Nephron progenitor cell (in vitro differentiated cells): Measurements from ENCODE around the gene C17orf50.

Source experiments
- DNase-seq: peaks from one replicate; pipeline ENCODE4 v3.0.0; 2021
- H3K27ac Mint-ChIP-seq: 2 replicates; pipeline ENCODE4 v1.8.0; 2021; ENCODE audit warnings: mild to moderate bottlenecking, moderate library complexity, mixed read lengths
- H3K27me3 Mint-ChIP-seq: 2 replicates; pipeline ENCODE4 v1.8.0; 2021; ENCODE audit warnings: mild to moderate bottlenecking, low read depth, mixed read lengths; ENCODE audit not compliant: poor library complexity
- H3K36me3 Mint-ChIP-seq: 2 replicates; pipeline ENCODE4 v1.8.0; 2021; ENCODE audit warnings: low read depth, mixed read lengths
- H3K4me1 Mint-ChIP-seq: 2 replicates; pipeline ENCODE4 v1.8.0; 2021; ENCODE audit warnings: mixed read lengths
- H3K4me3 Mint-ChIP-seq: 2 replicates; pipeline ENCODE4 v1.8.0; 2021; ENCODE audit warnings: mild to moderate bottlenecking, moderate library complexity, mixed read lengths
- H3K9me3 Mint-ChIP-seq: 2 replicates; pipeline ENCODE4 v1.8.0; 2021; ENCODE audit warnings: mild to moderate bottlenecking, moderate library complexity, mixed read lengths
- CTCF ChIP-seq: fragments of 200-600 bp; sonication (generic); IDR thresholded peaks from 2 replicates; pipeline ENCODE4 v1.5.0; 2021; ENCODE audit warnings: antibody characterized with exemption

C17orf50 gene

GRCh38 chr17:35786941-35787432 lies 26.3 kb downstream of the C17orf50 start:
- no peak for DNase-seq
- peaks cover 70% of the 10 kb centered on the region for H3K27me3 Mint-ChIP-seq
- no peak overlapping the region for H3K4me3 Mint-ChIP-seq
- peak overlapping the region; percentile 33 for H3K27ac Mint-ChIP-seq
- H3K36me3 Mint-ChIP-seq, result no peaks in the 10 kb centered on the region
- H3K4me1 Mint-ChIP-seq, result peaks cover 25% of the 10 kb centered on the region
- no peaks in the 10 kb centered on the region for H3K9me3 Mint-ChIP-seq
- TF ChIP-seq CTCF, result no peak

- H3K27me3 Mint-ChIP-seq, result peaks cover 74% of the 10 kb centered on the region
- H3K36me3 Mint-ChIP-seq, result no peaks in the 10 kb centered on the region
- DNase-seq, result no peak
- TF ChIP-seq CTCF, result no peak
- H3K27ac Mint-ChIP-seq, result no peak overlapping the region
- H3K9me3 Mint-ChIP-seq, result no peaks in the 10 kb centered on the region
- H3K4me1 Mint-ChIP-seq, result peaks cover 25% of the 10 kb centered on the region
- no peak overlapping the region for H3K4me3 Mint-ChIP-seq
These were observed 28.0 kb downstream of the C17orf50 start for GRCh38 chr17:35788477-35789368.

- peaks cover 87% of the 10 kb centered on the region for H3K27me3 Mint-ChIP-seq
- H3K27ac Mint-ChIP-seq, result no peak overlapping the region
- DNase-seq, result no peak
- no peaks in the 10 kb centered on the region for H3K9me3 Mint-ChIP-seq
- H3K4me3 Mint-ChIP-seq, result no peak overlapping the region
- peaks cover 25% of the 10 kb centered on the region for H3K4me1 Mint-ChIP-seq
- H3K36me3 Mint-ChIP-seq, result no peaks in the 10 kb centered on the region
- TF ChIP-seq CTCF, result no peak
These were observed 30.2 kb downstream of the C17orf50 start for GRCh38 chr17:35790841-35791240.

- Mint-ChIP-seq H3K4me3 (no peak overlapping the region), H3K36me3 (no peaks in the 10 kb centered on the region), H3K4me1 (peaks cover 25% of the 10 kb centered on the region), H3K9me3 (no peaks in the 10 kb centered on the region), H3K27ac (no peak overlapping the region), H3K27me3 (peaks cover 94% of the 10 kb centered on the region)
- DNase-seq, result no peak
- no peak for TF ChIP-seq CTCF
These were observed 31.1 kb downstream of the C17orf50 start for GRCh38 chr17:35791681-35792350.

GRCh38 chr17:35793257-35793656 lies 32.6 kb downstream of the C17orf50 start:
- H3K4me1 Mint-ChIP-seq, result peaks cover 14% of the 10 kb centered on the region
- no peaks in the 10 kb centered on the region for H3K9me3 Mint-ChIP-seq
- peaks cover 97% of the 10 kb centered on the region for H3K27me3 Mint-ChIP-seq
- H3K36me3 Mint-ChIP-seq, result no peaks in the 10 kb centered on the region
- no peak for DNase-seq
- no peak for TF ChIP-seq CTCF
- peak overlapping the region; percentile 31 for H3K4me3 Mint-ChIP-seq
- H3K27ac Mint-ChIP-seq, result no peak overlapping the region
